ENCODE data around the gene IL12RB1.
"Not testable (repeated sequence)": the region's sequence is repeated elsewhere in the genome, so short reads cannot be mapped to it uniquely, and the experiment has no call there.

Gene IL12RB1

GRCh38 chr19:18090545-18091216, 3.9 kb upstream of the IL12RB1 start:
- TF ChIP-seq, protein P1, sequence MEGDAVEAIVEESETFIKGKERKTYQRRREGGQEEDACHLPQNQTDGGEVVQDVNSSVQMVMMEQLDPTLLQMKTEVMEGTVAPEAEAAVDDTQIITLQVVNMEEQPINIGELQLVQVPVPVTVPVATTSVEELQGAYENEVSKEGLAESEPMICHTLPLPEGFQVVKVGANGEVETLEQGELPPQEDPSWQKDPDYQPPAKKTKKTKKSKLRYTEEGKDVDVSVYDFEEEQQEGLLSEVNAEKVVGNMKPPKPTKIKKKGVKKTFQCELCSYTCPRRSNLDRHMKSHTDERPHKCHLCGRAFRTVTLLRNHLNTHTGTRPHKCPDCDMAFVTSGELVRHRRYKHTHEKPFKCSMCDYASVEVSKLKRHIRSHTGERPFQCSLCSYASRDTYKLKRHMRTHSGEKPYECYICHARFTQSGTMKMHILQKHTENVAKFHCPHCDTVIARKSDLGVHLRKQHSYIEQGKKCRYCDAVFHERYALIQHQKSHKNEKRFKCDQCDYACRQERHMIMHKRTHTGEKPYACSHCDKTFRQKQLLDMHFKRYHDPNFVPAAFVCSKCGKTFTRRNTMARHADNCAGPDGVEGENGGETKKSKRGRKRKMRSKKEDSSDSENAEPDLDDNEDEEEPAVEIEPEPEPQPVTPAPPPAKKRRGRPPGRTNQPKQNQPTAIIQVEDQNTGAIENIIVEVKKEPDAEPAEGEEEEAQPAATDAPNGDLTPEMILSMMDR (conservative IDR thresholded peaks at IDR 0.05; ENCODE audit: control insufficient read depth, insufficient read depth, low read depth, low read length): no peak
- H3K4me3 ChIP-seq (ENCODE audit: control insufficient read depth, low read depth, low read length): no peak overlapping the region
- peak; percentile 52 for DNase-seq (ENCODE audit: low read depth)

DNA sequence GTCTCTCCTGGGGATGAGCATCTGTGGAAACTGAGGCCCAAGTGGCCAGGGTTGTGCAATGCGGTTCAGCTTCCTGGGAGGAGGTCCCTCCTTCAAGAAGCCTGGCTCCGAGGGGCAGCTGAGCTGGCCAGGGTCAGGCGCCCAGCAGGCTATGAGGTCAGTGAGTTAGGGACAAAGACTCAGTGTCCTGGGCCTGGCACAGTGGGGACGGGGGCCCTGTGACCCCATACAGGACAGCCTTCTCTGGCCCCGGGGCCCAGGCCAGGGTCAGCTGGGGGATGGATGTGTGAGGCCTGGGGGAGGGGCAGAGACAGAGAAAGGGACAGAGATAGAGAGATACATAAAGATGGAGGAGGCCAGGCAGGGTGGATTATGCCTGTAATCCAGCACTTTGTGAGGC, 3.0 kb upstream of the IL12RB1 start:
- no peak for DNase-seq (ENCODE audit: low read depth)
- TF ChIP-seq, protein P1 (conservative IDR thresholded peaks at IDR 0.05; ENCODE audit: control insufficient read depth, insufficient read depth, low read depth, low read length): no peak
- no peak overlapping the region for H3K4me3 ChIP-seq (ENCODE audit: control insufficient read depth, low read depth, low read length)

DNA sequence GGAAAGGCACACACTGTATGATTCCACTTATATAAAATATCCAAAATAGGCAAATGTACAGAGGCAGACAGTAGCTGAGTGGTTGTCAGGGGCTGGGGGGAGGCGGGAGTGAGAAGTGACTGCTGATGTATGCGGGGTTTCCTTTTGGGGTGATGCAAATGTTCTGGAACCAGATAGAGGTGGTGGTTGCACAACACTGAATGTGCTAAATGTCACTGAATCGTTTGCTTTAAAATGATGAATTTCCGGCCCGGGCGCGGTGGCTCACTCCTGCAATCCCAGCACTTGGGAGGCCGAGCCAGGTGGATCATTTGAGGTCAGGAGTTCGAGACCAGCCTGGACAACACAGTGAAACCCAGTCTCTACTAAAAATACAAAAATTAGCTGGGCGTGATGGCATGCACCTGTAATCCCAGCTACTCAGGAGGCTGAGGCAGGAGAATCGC, 2.4 kb upstream of the IL12RB1 start:
- peak; percentile 49 for DNase-seq (ENCODE audit: low read depth)

DNA sequence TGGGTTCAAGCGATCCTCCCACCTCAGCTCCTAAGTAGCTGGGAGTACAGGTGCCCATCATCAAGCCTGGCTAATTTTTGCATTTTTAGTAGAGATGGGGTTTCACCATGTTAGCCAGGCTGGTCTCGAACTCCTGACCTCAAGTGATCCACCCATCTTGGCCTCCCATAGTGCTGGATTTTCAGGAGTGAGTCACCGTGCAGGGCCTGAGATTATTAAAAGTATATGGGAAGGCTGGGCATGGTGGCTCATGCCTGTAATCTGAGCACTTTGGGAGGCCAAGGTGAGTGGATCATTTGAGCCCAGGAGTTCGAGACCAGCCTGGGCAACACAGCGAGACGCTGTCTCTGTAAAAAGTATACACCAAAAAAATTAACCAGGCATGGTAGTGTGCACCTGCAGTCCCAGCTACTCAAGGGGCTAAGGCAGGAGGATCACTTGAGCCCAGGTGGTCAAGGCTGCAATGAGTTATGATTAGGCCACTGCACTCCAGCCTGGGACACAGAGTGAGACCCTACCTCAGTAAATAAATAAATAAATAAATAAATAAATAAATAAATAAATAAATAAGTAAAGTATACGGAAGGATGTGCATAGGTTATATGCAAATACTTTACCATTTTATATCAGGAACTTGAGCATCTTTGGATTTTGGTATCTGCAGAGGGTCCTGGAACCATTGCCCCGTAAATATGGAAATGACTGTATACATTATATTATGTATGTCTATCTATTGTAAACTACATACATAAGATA, 854 bp downstream of the IL12RB1 start:
- TF ChIP-seq, protein P1 (conservative IDR thresholded peaks at IDR 0.05; ENCODE audit: control insufficient read depth, insufficient read depth, low read depth, low read length): no peak
- DNase-seq (ENCODE audit: low read depth): no peak
- no peak overlapping the region for H3K4me3 ChIP-seq (ENCODE audit: control insufficient read depth, low read depth, low read length)

More for the DNA sequence above, 2.4 kb upstream of the IL12RB1 start:
- H3K4me3 ChIP-seq (ENCODE audit: control insufficient read depth, low read depth, low read length): not testable (repeated sequence)

DNA sequence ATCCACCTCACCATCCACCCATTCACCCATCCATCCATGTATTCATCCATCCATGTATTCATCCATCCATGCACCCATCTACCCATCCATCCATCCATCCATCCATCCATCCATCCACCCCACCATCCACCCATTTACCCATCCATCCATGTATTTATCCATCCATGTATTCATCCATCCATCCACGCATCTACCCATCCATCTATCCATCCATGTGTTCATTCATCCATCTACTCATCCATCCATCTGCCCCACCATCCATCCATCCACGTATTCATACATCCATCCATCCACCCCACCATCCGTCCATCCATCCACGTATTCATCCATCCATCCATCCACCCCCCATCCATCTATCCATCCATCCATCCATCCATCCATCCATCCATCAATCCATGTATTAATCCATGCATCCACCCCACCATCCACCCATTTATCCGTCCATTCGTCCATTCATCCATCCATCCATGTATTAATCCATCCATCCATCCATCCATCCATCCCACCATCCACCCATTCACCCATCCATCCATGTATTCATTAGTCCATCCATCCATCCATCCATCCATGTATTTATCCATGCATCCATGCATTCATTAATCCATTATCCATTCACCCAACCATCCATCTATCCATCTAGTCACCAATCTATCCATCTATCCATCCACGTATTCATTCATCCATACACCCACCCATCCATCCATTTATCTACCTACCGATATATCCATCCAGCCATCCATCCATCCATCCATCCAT, 2.6 kb downstream of the IL12RB1 start:
- no peak for DNase-seq (ENCODE audit: low read depth)
- TF ChIP-seq, protein P1 (conservative IDR thresholded peaks at IDR 0.05; ENCODE audit: control insufficient read depth, insufficient read depth, low read depth, low read length): no peak

GRCh38 chr19:18074192-18074591, 12.5 kb downstream of the IL12RB1 start:
- H3K4me3 ChIP-seq (ENCODE audit: control insufficient read depth, low read depth, low read length): no peak overlapping the region
- TF ChIP-seq, protein P1 (conservative IDR thresholded peaks at IDR 0.05; ENCODE audit: control insufficient read depth, insufficient read depth, low read depth, low read length): no peak
- no peak for DNase-seq (ENCODE audit: low read depth)

More for the DNA sequence above, 2.6 kb downstream of the IL12RB1 start:
- H3K4me3 ChIP-seq (ENCODE audit: control insufficient read depth, low read depth, low read length): no peak overlapping the region

GRCh38 chr19:18073197-18073596, 13.5 kb downstream of the IL12RB1 start:
- no peak for DNase-seq (ENCODE audit: low read depth)
- TF ChIP-seq, protein P1 (conservative IDR thresholded peaks at IDR 0.05; ENCODE audit: control insufficient read depth, insufficient read depth, low read depth, low read length): no peak
- no peak overlapping the region for H3K4me3 ChIP-seq (ENCODE audit: control insufficient read depth, low read depth, low read length)
